ENCODE measurements around the gene ZNF200. TPM values are rescaled to one million over a fixed set of nuclear protein-coding genes. Genes with fewer than 3 reads are reported as not detected.

The ZNF200 gene
- total and polyA plus RNA-seq, 2 donors (not counting 3 experiments of a cell fraction or from before 2014, with no cell fraction given), result 2.8 to 10.0 TPM

DNA sequence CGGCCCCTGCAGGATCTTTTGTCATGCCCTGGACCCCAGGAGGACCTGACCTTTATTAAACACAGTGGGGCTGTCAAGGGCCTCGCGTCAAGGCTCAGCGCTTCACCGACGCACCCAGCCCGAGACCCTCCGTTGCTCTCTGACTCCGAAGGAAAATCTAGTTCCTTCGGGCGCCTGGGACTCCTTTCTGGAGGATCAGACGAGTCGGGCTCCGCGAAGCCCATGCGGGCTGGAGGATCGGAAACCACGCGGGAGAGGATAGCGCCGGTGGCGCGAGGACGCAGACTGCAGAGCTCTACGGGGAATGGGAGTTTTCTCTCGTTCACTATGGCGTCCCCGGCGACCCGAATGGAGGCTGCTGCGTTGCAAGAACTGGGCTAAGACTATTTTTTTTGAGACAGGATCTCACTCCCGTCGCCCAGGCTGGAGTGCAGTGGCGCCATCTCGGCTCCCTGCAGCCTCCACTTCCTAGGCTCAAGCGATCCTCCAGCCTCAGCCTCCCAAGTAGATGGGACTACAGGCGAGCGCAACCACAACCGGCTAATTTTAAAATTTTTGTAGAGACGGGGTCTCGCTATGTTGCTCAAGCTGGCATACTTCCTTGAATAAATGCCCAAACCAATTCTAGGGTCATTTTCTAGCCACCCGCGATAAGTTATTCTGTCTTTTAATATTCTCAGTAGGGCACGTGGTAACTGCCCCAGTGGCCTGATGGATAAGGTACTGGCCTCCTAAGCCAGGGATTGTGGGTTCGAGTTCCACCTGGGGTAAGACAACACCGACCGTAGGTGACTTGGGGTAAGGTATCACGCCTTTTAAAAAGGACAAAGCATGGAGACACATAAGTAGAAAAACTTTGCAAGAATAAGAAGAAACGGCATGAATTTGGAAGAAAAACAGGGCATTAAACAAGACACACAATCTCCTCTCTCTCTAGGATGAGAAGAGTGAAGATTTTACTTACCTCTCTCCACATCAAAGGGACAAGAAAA lies 41.4 kb downstream of the ZNF200 start:
- H3K9me3 ChIP-seq (replicated peaks; ENCODE audit: control insufficient read depth, insufficient read depth, low read length), result no peaks in the 10 kb centered on the region
- TF ChIP-seq, protein P1, sequence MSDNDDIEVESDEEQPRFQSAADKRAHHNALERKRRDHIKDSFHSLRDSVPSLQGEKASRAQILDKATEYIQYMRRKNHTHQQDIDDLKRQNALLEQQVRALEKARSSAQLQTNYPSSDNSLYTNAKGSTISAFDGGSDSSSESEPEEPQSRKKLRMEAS (IDR thresholded peaks at IDR 0.05; ENCODE audit: insufficient read depth, insufficient read length), result no peak
- TF ChIP-seq GATA2 (IDR thresholded peaks at IDR 0.05; ENCODE audit: insufficient read depth, insufficient read length, low read depth, low read length) (no peak), EZH2 (IDR thresholded peaks at IDR 0.05; ENCODE audit: borderline replicate concordance, low read depth, low read length, severe bottlenecking) (no peak), JUN (IDR thresholded peaks at IDR 0.05; ENCODE audit: borderline replicate concordance, insufficient read depth, insufficient read length, low read depth) (no peak), FOS (IDR thresholded peaks at IDR 0.05; ENCODE audit: borderline replicate concordance, insufficient read depth, low read length) (no peak)
- H4K20me1 ChIP-seq (replicated peaks; ENCODE audit: control insufficient read depth, extremely low read depth, insufficient read depth, low read length), result no peaks in the 10 kb centered on the region
- H3K36me3 ChIP-seq (ENCODE audit: control insufficient read depth in 2 of 2, extremely low read depth in 1 of 2, insufficient read depth in 2 of 2, low read length in 2 of 2), result no peaks in the 10 kb centered on the region
- no peaks in the 10 kb centered on the region for H3K9me1 ChIP-seq (replicated peaks; ENCODE audit: control insufficient read depth, extremely low read depth, insufficient read depth, low read length)
- BruUV-seq (replicated peaks), result no TSS peak
- no peaks in the 10 kb centered on the region for H3K79me2 ChIP-seq (ENCODE audit: control insufficient read depth, insufficient read depth, low read length)
- no peak overlapping the region for H3K9ac ChIP-seq (replicated peaks; ENCODE audit: extremely low read depth, insufficient read depth, low read length)
- dilution Hi-C loops (cut with MboI; ENCODE audit: extremely low pct_ligation_motif_present, low sequenced_read_pairs) (no loop called here), intact Hi-C loops (cut with micrococcal nuclease) (no loop called here)
- H3K4me3 ChIP-seq (replicated peaks in 1 of 3; ENCODE audit: insufficient read depth in 1 of 3, low read depth in 1 of 3, low read length in 3 of 3), result no peak overlapping the region
- DNase-seq (ENCODE audit: low read depth, low spot score) (no peak), FAIRE-seq (no peak)
- H3K27me3 ChIP-seq (ENCODE audit: control insufficient read depth in 2 of 2, insufficient read depth in 2 of 2, low read length in 2 of 2), result peaks cover 4 to 6% of the 10 kb centered on the region in 2 experiments
- ChIA-PET POLR2A (no interaction called here), CTCF (no interaction called here)
- H3K4me2 ChIP-seq (ENCODE audit: insufficient read depth, low read length), result no peak overlapping the region
- H2AFZ ChIP-seq (ENCODE audit: low read depth, low read length), result no peak overlapping the region
- H3K4me1 ChIP-seq (ENCODE audit: control insufficient read depth, extremely low read depth, insufficient read depth, low read length), result peaks cover 12% of the 10 kb centered on the region
- no peak overlapping the region for H3K27ac ChIP-seq (ENCODE audit: insufficient read depth, low read depth, low read length)

All from endothelial cell of umbilical vein (primary cell).